Upper lobe of left lung (tissue), 4 donors: ENCODE measurements around the gene NEXN.

Experiments
- EP300 ChIP-seq, 4 donors: sonication (generic); formaldehyde crosslinking; IDR thresholded peaks; one replicate each; pipeline ENCODE4 v1.5.1; 2017; ENCODE audit warnings: antibody characterized with exemption in 4 of 4, control low read depth in 2 of 4
- POLR2AphosphoS5 ChIP-seq, 2 donors: sonication (generic); formaldehyde crosslinking; IDR thresholded peaks; one replicate each; pipeline ENCODE4 v1.5.1; 2017; ENCODE audit warnings: antibody characterized with exemption in 2 of 2
- TF ChIP-seq, protein P1 (sequence below), 6 experiments: fragments of 450-650 bp in 4 of 6; fragments of 200-600 bp in 2 of 6; sonication (generic) in 2 of 6; IDR thresholded peaks; one replicate each; pipeline ENCODE4 v1.5.1; 2016 to 2019; ENCODE audit warnings: antibody characterized with exemption in 6 of 6

DNA sequence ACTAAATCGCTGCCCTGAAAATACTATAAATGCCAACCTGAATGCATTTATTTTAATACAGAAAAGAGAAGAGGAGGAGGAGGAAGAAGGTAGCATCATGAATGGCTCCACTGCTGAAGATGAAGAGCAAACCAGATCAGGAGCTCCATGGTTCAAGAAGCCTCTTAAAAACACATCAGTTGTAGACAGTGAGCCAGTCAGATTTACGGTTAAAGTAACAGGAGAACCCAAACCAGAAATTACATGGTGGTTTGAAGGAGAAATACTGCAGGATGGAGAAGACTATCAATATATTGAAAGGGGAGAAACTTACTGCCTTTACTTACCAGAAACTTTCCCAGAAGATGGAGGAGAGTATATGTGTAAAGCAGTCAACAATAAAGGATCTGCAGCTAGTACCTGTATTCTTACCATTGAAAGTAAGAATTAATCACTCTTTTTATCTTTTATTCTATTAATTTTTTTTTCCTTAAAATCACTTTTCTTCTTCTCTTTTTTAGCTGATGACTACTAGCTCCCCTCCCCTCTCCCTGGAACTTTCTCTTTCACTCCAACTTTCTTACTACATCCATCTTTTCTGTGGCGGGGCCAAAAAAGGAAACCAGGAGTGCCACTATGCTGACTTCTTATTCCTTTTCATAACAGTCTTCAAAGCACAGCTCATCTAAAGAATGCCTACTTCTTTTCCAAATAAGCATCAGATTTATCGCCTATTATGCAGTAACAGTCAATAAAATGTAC, 54.1 kb downstream of the NEXN start:
- TF ChIP-seq EP300 (IDR thresholded peaks at IDR 0.05) (no peak), POLR2AphosphoS5 (IDR thresholded peaks at IDR 0.05) (no peak)
- TF ChIP-seq, protein P1, sequence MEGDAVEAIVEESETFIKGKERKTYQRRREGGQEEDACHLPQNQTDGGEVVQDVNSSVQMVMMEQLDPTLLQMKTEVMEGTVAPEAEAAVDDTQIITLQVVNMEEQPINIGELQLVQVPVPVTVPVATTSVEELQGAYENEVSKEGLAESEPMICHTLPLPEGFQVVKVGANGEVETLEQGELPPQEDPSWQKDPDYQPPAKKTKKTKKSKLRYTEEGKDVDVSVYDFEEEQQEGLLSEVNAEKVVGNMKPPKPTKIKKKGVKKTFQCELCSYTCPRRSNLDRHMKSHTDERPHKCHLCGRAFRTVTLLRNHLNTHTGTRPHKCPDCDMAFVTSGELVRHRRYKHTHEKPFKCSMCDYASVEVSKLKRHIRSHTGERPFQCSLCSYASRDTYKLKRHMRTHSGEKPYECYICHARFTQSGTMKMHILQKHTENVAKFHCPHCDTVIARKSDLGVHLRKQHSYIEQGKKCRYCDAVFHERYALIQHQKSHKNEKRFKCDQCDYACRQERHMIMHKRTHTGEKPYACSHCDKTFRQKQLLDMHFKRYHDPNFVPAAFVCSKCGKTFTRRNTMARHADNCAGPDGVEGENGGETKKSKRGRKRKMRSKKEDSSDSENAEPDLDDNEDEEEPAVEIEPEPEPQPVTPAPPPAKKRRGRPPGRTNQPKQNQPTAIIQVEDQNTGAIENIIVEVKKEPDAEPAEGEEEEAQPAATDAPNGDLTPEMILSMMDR (IDR thresholded peaks at IDR 0.05): no peak
